A673 (cell line): ENCODE measurements around the gene METTL14.

ENCODE experiments used
- EZH2 ChIP-seq: fragments of 200-600 bp; sonication (generic); IDR thresholded peaks from 2 replicates; pipeline ENCODE4 v1.6.1; 2017; ENCODE audit warnings: borderline replicate concordance, low read depth, mild to moderate bottlenecking, mixed read lengths, antibody characterized with exemption, low read length; ENCODE audit not compliant: poor library complexity, severe bottlenecking
- TF ChIP-seq, protein P1 (sequence below): fragments of 300-800, 200-600 bp; sonication (generic); conservative IDR thresholded peaks from 2 replicates; pipeline ENCODE4 v1.5.1; 2017; ENCODE audit warnings: low read depth, mild to moderate bottlenecking, antibody characterized with exemption, low read length, moderate library complexity, mixed read lengths

DNA sequence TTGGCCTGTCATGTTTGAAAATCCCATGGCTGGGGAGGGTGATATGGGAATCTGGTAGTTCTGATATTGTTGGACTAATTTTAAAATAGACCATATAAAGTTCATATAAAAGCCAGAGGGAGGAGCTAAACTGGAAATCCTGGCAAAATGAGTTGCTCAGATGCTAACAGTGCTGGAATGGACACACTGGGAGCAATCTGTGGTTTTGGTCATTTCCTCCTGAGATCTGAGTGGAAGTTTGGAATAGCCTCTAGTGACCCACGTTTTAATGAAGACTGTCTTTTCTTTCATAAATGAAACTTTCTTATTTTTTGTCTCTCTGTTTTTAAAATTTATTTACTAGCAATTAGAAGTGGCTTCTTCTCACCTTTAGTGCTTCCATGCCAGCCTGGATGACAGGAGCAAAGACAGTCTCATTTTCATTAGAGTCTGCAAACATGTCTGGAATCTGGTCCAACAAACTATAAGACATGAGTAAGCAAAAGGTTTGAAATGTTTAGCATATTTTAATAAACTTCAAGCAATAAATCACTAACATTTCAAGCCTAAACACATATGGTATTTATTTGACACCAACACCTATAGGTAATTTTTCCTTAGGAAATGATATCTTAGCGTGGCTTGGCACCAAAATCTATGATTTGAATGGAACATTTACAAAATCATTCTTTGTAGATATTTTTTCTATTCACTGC lies 66.6 kb downstream of the METTL14 start:
- TF ChIP-seq, protein P1, sequence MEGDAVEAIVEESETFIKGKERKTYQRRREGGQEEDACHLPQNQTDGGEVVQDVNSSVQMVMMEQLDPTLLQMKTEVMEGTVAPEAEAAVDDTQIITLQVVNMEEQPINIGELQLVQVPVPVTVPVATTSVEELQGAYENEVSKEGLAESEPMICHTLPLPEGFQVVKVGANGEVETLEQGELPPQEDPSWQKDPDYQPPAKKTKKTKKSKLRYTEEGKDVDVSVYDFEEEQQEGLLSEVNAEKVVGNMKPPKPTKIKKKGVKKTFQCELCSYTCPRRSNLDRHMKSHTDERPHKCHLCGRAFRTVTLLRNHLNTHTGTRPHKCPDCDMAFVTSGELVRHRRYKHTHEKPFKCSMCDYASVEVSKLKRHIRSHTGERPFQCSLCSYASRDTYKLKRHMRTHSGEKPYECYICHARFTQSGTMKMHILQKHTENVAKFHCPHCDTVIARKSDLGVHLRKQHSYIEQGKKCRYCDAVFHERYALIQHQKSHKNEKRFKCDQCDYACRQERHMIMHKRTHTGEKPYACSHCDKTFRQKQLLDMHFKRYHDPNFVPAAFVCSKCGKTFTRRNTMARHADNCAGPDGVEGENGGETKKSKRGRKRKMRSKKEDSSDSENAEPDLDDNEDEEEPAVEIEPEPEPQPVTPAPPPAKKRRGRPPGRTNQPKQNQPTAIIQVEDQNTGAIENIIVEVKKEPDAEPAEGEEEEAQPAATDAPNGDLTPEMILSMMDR, result no peak
- TF ChIP-seq EZH2, result no peak
